GM23248 (cell line): ENCODE results near the gene GOLGA2.

Source experiments
- EZH2 ChIP-seq: fragments of 200-600 bp; sonication (generic); IDR thresholded peaks from 2 replicates; pipeline ENCODE4 v1.6.1; 2018; ENCODE audit warnings: antibody characterized with exemption, mild to moderate bottlenecking; ENCODE audit not compliant: insufficient read depth, poor library complexity, severe bottlenecking
- EZH2phosphoT487 ChIP-seq: fragments of 200-600 bp; sonication (generic); IDR thresholded peaks from 2 replicates; pipeline ENCODE4 v1.6.1; 2018; ENCODE audit warnings: antibody characterized with exemption, moderate library complexity, mild to moderate bottlenecking, low read depth; ENCODE audit not compliant: insufficient read depth

GRCh38 chr9:128208386-128208785, 67.4 kb downstream of the GOLGA2 start:
- TF ChIP-seq EZH2 (no peak), EZH2phosphoT487 (no peak)
